GM23248 (cell line): ENCODE measurements around the gene MAST1. TPM values are rescaled to one million over a fixed set of nuclear protein-coding genes. Genes with fewer than 3 reads are reported as not detected.

Source experiments
- DNase-seq: peaks from one replicate; pipeline ENCODE4 v3.0.0-alpha.2; 2015
- H2AFZ ChIP-seq: fragments of 200-600 bp; sonication (generic); 2 replicates; pipeline ENCODE4 v1.6.1; 2016; ENCODE audit warnings: antibody characterized with exemption
- H3F3A ChIP-seq: fragments of 200-600 bp; sonication (generic); 2 replicates; pipeline ENCODE4 v1.6.1; 2016; ENCODE audit warnings: mild to moderate bottlenecking, antibody characterized with exemption, mixed run types; ENCODE audit not compliant: insufficient read depth
- H3K27ac ChIP-seq: fragments of 200-600 bp; sonication (generic); 2 replicates; pipeline ENCODE4 v1.5.1; 2016; ENCODE audit warnings: mild to moderate bottlenecking
- H3K27me3 ChIP-seq: fragments of 200-600 bp; sonication (generic); replicated peaks from 2 replicates; pipeline ENCODE4 v1.6.1; 2016; ENCODE audit warnings: mild to moderate bottlenecking; ENCODE audit not compliant: insufficient read depth
- H3K36me3 ChIP-seq: fragments of 200-600 bp; sonication (generic); 2 replicates; pipeline ENCODE4 v1.6.1; 2016; ENCODE audit warnings: low read depth, mild to moderate bottlenecking
- H3K4me1 ChIP-seq: fragments of 200-600 bp; sonication (generic); 2 replicates; pipeline ENCODE4 v1.6.1; 2016; ENCODE audit warnings: mild to moderate bottlenecking; ENCODE audit not compliant: insufficient read depth
- H3K4me2 ChIP-seq: fragments of 200-600 bp; sonication (generic); one replicate; pipeline ENCODE4 v1.6.1; 2016; ENCODE audit warnings: mild to moderate bottlenecking; ENCODE audit not compliant: unreplicated experiment
- H3K4me3 ChIP-seq: fragments of 200-600 bp; sonication (generic); 2 replicates; pipeline ENCODE4 v1.5.1; 2016; ENCODE audit warnings: mild to moderate bottlenecking
- H3K79me2 ChIP-seq: fragments of 200-600 bp; sonication (generic); 2 replicates; pipeline ENCODE4 v1.6.1; 2016; ENCODE audit warnings: mild to moderate bottlenecking; ENCODE audit not compliant: insufficient read depth
- H3K9ac ChIP-seq: fragments of 200-600 bp; sonication (generic); 2 replicates; pipeline ENCODE4 v1.6.1; 2016; ENCODE audit warnings: mild to moderate bottlenecking
- H3K9me2 ChIP-seq: fragments of 200-600 bp; sonication (generic); 2 replicates; pipeline ENCODE4 v1.6.1; 2016; ENCODE audit warnings: mixed run types, mild to moderate bottlenecking, moderate library complexity; ENCODE audit not compliant: insufficient read depth
- H3K9me3 ChIP-seq: fragments of 200-600 bp; sonication (generic); one replicate; pipeline ENCODE4 v1.6.1; 2017; ENCODE audit warnings: low read depth
- H4K20me1 ChIP-seq: fragments of 200-600 bp; sonication (generic); 2 replicates; pipeline ENCODE4 v1.6.0; 2016; ENCODE audit not compliant: insufficient read depth
- EZH2 ChIP-seq: fragments of 200-600 bp; sonication (generic); IDR thresholded peaks from 2 replicates; pipeline ENCODE4 v1.6.1; 2018; ENCODE audit warnings: antibody characterized with exemption, mild to moderate bottlenecking; ENCODE audit not compliant: insufficient read depth, poor library complexity, severe bottlenecking
- EZH2phosphoT487 ChIP-seq: fragments of 200-600 bp; sonication (generic); IDR thresholded peaks from 2 replicates; pipeline ENCODE4 v1.6.1; 2018; ENCODE audit warnings: antibody characterized with exemption, moderate library complexity, mild to moderate bottlenecking, low read depth; ENCODE audit not compliant: insufficient read depth
- WGBS, 2 experiments: methylation state at CpG; one replicate each; pipeline ENCODE4 v1.1.6; 2015 to 2017; ENCODE audit warnings: low lambda C conversion rate in 2 of 2, low coverage in 1 of 2; ENCODE audit errors: missing lambda C conversion rate in 2 of 2; 5-methylcytosine and 5-hydroxymethylcytosine counted together
- in situ Hi-C: fragments of 300-500 bp; cut with MboI; formaldehyde crosslinking; loops from 2 replicates; pipeline ENCODE4 v1.15.0; 2020
- microRNA-seq: library from miRNA; unstranded; fragments of <30 nt; microRNA quantifications from one replicate; pipeline ENCODE4, GENCODE V29; 2016; ENCODE audit warnings: borderline number of aligned reads
- polyA plus RNA-seq: library from polyadenylated mRNA; unstranded; fragments of >200 nt; fragmentation: Nextera tagmentation; extraction: Ambion mirVana; gene quantifications from 2 replicates; pipeline ENCODE4 v1.2.1, GENCODE V29; 2016
- small RNA-seq: library from RNA; depleted of rRNA; stranded (forward); fragments of <200 nt; gene quantifications from one replicate; pipeline ENCODE3, GENCODE V24; 2014; ENCODE audit warnings: low read depth, low replicate concordance
- total RNA-seq: library from RNA; depleted of rRNA; stranded (reverse); fragments of >200 nt; shearing (Covaris generic); gene quantifications from 2 replicates; pipeline ENCODE4 v1.2.3, GENCODE V29; 2014; rRNA removed

Gene MAST1
- total and polyA plus RNA-seq, 2 experiments from 2014 or later: 0.24 TPM; not detected in 1

GRCh38 chr19:12918253-12918652, 79.9 kb downstream of the MAST1 start:
- in situ Hi-C loops: no loop called here

GRCh38 chr19:12921047-12921446, 82.7 kb downstream of the MAST1 start:
- Histone ChIP-seq H3K9ac (no peak overlapping the region), H3F3A (peaks cover 16% of the 10 kb centered on the region), H2AFZ (no peak overlapping the region), H3K79me2 (no peaks in the 10 kb centered on the region), H3K9me3 (no peaks in the 10 kb centered on the region), H3K9me2 (no peaks in the 10 kb centered on the region), H3K36me3 (peaks cover 20% of the 10 kb centered on the region), H4K20me1 (no peaks in the 10 kb centered on the region), H3K27ac (no peak overlapping the region), H3K4me2 (no peak overlapping the region), H3K4me3 (no peak overlapping the region), H3K4me1 (no peaks in the 10 kb centered on the region), H3K27me3 (no peaks in the 10 kb centered on the region)
- in situ Hi-C loops: no loop called here
- 73 to 78% methylated on average over 3 of the region's 3 CpGs for WGBS, 2 experiments
- DNase-seq: no peak
- TF ChIP-seq EZH2phosphoT487: no peak

More at GRCh38 chr19:12918253-12918652, 79.9 kb downstream of the MAST1 start:
- Histone ChIP-seq H4K20me1 (no peaks in the 10 kb centered on the region), H3K79me2 (no peaks in the 10 kb centered on the region), H3K27me3 (no peaks in the 10 kb centered on the region), H3K9me3 (no peaks in the 10 kb centered on the region), H3K4me1 (peaks cover 8% of the 10 kb centered on the region; the same call in 1 of the 2 replicates), H3K4me2 (no peak overlapping the region), H3K36me3 (no peaks in the 10 kb centered on the region), H3K4me3 (no peak overlapping the region), H3K9ac (no peak overlapping the region), H3F3A (peaks cover 16% of the 10 kb centered on the region; the same call in 1 of the 2 replicates), H3K9me2 (no peaks in the 10 kb centered on the region), H2AFZ (no peak overlapping the region), H3K27ac (no peak overlapping the region)
- DNase-seq: no peak
- 92% methylated on average over 14 of the region's 14 CpGs for WGBS, 2 experiments
- TF ChIP-seq EZH2 (no peak), EZH2phosphoT487 (no peak)

GRCh38 chr19:12922959-12923358, 84.6 kb downstream of the MAST1 start:
- H3K27me3 ChIP-seq: no peaks in the 10 kb centered on the region
- H3K27ac ChIP-seq: no peak overlapping the region

More at GRCh38 chr19:12922959-12923358, 84.6 kb downstream of the MAST1 start:
- Histone ChIP-seq H3K4me3 (no peak overlapping the region), H3K9me2 (no peaks in the 10 kb centered on the region), H2AFZ (no peak overlapping the region), H3K9me3 (no peaks in the 10 kb centered on the region), H3K4me1 (no peaks in the 10 kb centered on the region), H3F3A (peaks cover 16% of the 10 kb centered on the region), H3K4me2 (no peak overlapping the region), H3K9ac (no peak overlapping the region), H4K20me1 (no peaks in the 10 kb centered on the region), H3K36me3 (peaks cover 33% of the 10 kb centered on the region), H3K79me2 (no peaks in the 10 kb centered on the region)
- in situ Hi-C loops: no loop called here
- DNase-seq: no peak
- no peak for TF ChIP-seq EZH2
- no peak for TF ChIP-seq EZH2phosphoT487
- 96 to 99% methylated on average over 4 of the region's 4 CpGs for WGBS, 2 experiments

Small RNAs within 50 kb of the gene (microRNA-seq; reads per million reads assigned to microRNA genes)
- gene MIR5695: not detected
- not detected for gene MIR6794

Small RNAs within 50 kb of the gene (small RNA-seq; reads per million reads assigned to genes)
- gene MIR5695 (not detected), gene MIR6794 (not detected)

Other genes with a start within 250 kb of the MAST1 start
- 4.0 and 11.8 TPM in 2 replicates for gene ZNF490, start 227.7 kb upstream of the MAST1 start, total RNA-seq
- 2.6 and 2.7 TPM in 2 replicates for gene ZNF490, start 227.7 kb upstream of the MAST1 start, polyA plus RNA-seq
- 11.6 and 11.9 TPM in 2 replicates for gene ZNF791, start 227.6 kb upstream of the MAST1 start, total RNA-seq
- 12.6 and 14.5 TPM in 2 replicates for gene ZNF791, start 227.6 kb upstream of the MAST1 start, polyA plus RNA-seq
- gene MAN2B1, start 171.8 kb upstream of the MAST1 start, total RNA-seq: 56.5 and 81.7 TPM in 2 replicates
- 37.1 and 40.6 TPM in 2 replicates for gene MAN2B1, start 171.8 kb upstream of the MAST1 start, polyA plus RNA-seq
- 8.2 and 9.4 TPM in 2 replicates for gene WDR83, start 171.7 kb upstream of the MAST1 start, total RNA-seq
- gene WDR83, start 171.7 kb upstream of the MAST1 start, polyA plus RNA-seq: 12.7 and 13.1 TPM in 2 replicates
- 68.4 and 104 TPM in 2 replicates for gene DHPS, start 156.6 kb upstream of the MAST1 start, total RNA-seq
- 50.9 and 56.0 TPM in 2 replicates for gene DHPS, start 156.6 kb upstream of the MAST1 start, polyA plus RNA-seq
- not detected in 2 replicates for gene GNG14, start 150.5 kb upstream of the MAST1 start, total RNA-seq
- gene GNG14, start 150.5 kb upstream of the MAST1 start, polyA plus RNA-seq: not detected in 2 replicates
- gene FBXW9, start 141.9 kb upstream of the MAST1 start, total RNA-seq: 13.8 and 22.3 TPM in 2 replicates
- gene FBXW9, start 141.9 kb upstream of the MAST1 start, polyA plus RNA-seq: 14.2 TPM in 2 replicates
- gene TNPO2, start 114.6 kb upstream of the MAST1 start, total RNA-seq: 30.9 and 34.3 TPM in 2 replicates
- gene TNPO2, start 114.6 kb upstream of the MAST1 start, polyA plus RNA-seq: 13.2 and 13.3 TPM in 2 replicates
- 202 and 210 TPM in 2 replicates for gene TRIR, start 103.8 kb upstream of the MAST1 start, total RNA-seq
- gene TRIR, start 103.8 kb upstream of the MAST1 start, polyA plus RNA-seq: 162 and 170 TPM in 2 replicates
- 81.3 and 110 TPM in 2 replicates for gene GET3, start 101.0 kb upstream of the MAST1 start, total RNA-seq
- gene GET3, start 101.0 kb upstream of the MAST1 start, polyA plus RNA-seq: 106 and 111 TPM in 2 replicates
- not detected in 2 replicates for gene BEST2, start 86.7 kb upstream of the MAST1 start, total RNA-seq
- gene BEST2, start 86.7 kb upstream of the MAST1 start, polyA plus RNA-seq: not detected in 2 replicates
- 17.1 TPM in 2 replicates for gene HOOK2, start 63.0 kb upstream of the MAST1 start, total RNA-seq
- gene HOOK2, start 63.0 kb upstream of the MAST1 start, polyA plus RNA-seq: 11.8 and 12.4 TPM in 2 replicates
- gene JUNB, start 47.0 kb upstream of the MAST1 start, total RNA-seq: 159 and 195 TPM in 2 replicates
- 95.1 and 96.2 TPM in 2 replicates for gene JUNB, start 47.0 kb upstream of the MAST1 start, polyA plus RNA-seq
- gene PRDX2, start 36.7 kb upstream of the MAST1 start, total RNA-seq: 230 TPM in 2 replicates
- 252 TPM in 2 replicates for gene PRDX2, start 36.7 kb upstream of the MAST1 start, polyA plus RNA-seq
- not detected in 2 replicates for gene THSD8, start 36.4 kb upstream of the MAST1 start, total RNA-seq
- 10.8 and 12.5 TPM in 2 replicates for gene THSD8, start 36.4 kb upstream of the MAST1 start, polyA plus RNA-seq
- gene RNASEH2A, start 31.9 kb upstream of the MAST1 start, total RNA-seq: 8.2 and 16.9 TPM in 2 replicates
- 23.8 and 32.3 TPM in 2 replicates for gene RNASEH2A, start 31.9 kb upstream of the MAST1 start, polyA plus RNA-seq
- gene RTBDN, start 3.9 kb upstream of the MAST1 start, total RNA-seq: not detected in 2 replicates
- gene RTBDN, start 3.9 kb upstream of the MAST1 start, polyA plus RNA-seq: not detected in 2 replicates
- gene DNASE2, start 42.9 kb downstream of the MAST1 start, total RNA-seq: 35.4 and 40.9 TPM in 2 replicates
- gene DNASE2, start 42.9 kb downstream of the MAST1 start, polyA plus RNA-seq: 51.7 and 52.4 TPM in 2 replicates
- gene KLF1, start 48.7 kb downstream of the MAST1 start, total RNA-seq: 0.11 TPM in 1 of 2 replicates, not detected in the other
- gene KLF1, start 48.7 kb downstream of the MAST1 start, polyA plus RNA-seq: not detected in 2 replicates
- 22.5 and 30.0 TPM in 2 replicates for gene GCDH, start 52.6 kb downstream of the MAST1 start, total RNA-seq
- gene GCDH, start 52.6 kb downstream of the MAST1 start, polyA plus RNA-seq: 20.0 and 20.7 TPM in 2 replicates
- 0.25 TPM in 1 of 2 replicates, not detected in the other for gene SYCE2, start 80.8 kb downstream of the MAST1 start, total RNA-seq
- gene SYCE2, start 80.8 kb downstream of the MAST1 start, polyA plus RNA-seq: 0.49 and 0.56 TPM in 2 replicates
- 33.5 and 39.2 TPM in 2 replicates for gene FARSA, start 95.2 kb downstream of the MAST1 start, total RNA-seq
- gene FARSA, start 95.2 kb downstream of the MAST1 start, polyA plus RNA-seq: 79.9 and 83.4 TPM in 2 replicates
- 1,238 and 1,432 TPM in 2 replicates for gene CALR, start 100.1 kb downstream of the MAST1 start, total RNA-seq
- gene CALR, start 100.1 kb downstream of the MAST1 start, polyA plus RNA-seq: 1,015 and 1,067 TPM in 2 replicates
- gene RAD23A, start 107.3 kb downstream of the MAST1 start, total RNA-seq: 88.5 and 107 TPM in 2 replicates
- gene RAD23A, start 107.3 kb downstream of the MAST1 start, polyA plus RNA-seq: 177 and 182 TPM in 2 replicates
- gene GADD45GIP1, start 118.7 kb downstream of the MAST1 start, total RNA-seq: 41.6 and 48.4 TPM in 2 replicates
- gene GADD45GIP1, start 118.7 kb downstream of the MAST1 start, polyA plus RNA-seq: 132 and 136 TPM in 2 replicates
- gene DAND5, start 131.1 kb downstream of the MAST1 start, total RNA-seq: not detected in 2 replicates
- not detected in 2 replicates for gene DAND5, start 131.1 kb downstream of the MAST1 start, polyA plus RNA-seq
- 71.0 and 81.4 TPM in 2 replicates for gene NFIX, start 157.0 kb downstream of the MAST1 start, total RNA-seq
- gene NFIX, start 157.0 kb downstream of the MAST1 start, polyA plus RNA-seq: 59.2 and 60.8 TPM in 2 replicates